Neuronal stem cell (in vitro differentiated cells): ENCODE results near the gene DNAJC7.
A peak's percentile ranks its signal among the peaks of the same experiment; 100 is the strongest.

ENCODE experiments used
- DNase-seq: peaks from one replicate; pipeline ENCODE4 v3.0.0-alpha.2; 2013; ENCODE audit warnings: low spot score
- H2AFZ ChIP-seq: one replicate; pipeline ENCODE4 v1.6.1; 2013; ENCODE audit warnings: mild to moderate bottlenecking, low read length, inconsistent platforms
- H2AK5ac ChIP-seq: 2 replicates; pipeline ENCODE4 v1.6.1; 2013; ENCODE audit warnings: low read depth, mild to moderate bottlenecking, inconsistent platforms, low read length, moderate library complexity, mixed read lengths
- H2BK120ac ChIP-seq: 2 replicates; pipeline ENCODE4 v1.6.1; 2013; ENCODE audit warnings: low read depth, mild to moderate bottlenecking, inconsistent platforms, low read length, moderate library complexity, mixed read lengths
- H2BK12ac ChIP-seq: one replicate; pipeline ENCODE4 v1.6.1; 2013; ENCODE audit warnings: low read length, inconsistent platforms
- H2BK15ac ChIP-seq: 2 replicates; pipeline ENCODE4 v1.6.1; 2013; ENCODE audit warnings: mild to moderate bottlenecking, low read length, inconsistent platforms, mixed read lengths
- H2BK5ac ChIP-seq: one replicate; pipeline ENCODE4 v1.6.1; 2013; ENCODE audit warnings: inconsistent platforms, mild to moderate bottlenecking, low read length, moderate library complexity
- H3K14ac ChIP-seq: one replicate; pipeline ENCODE4 v1.6.1; 2013; ENCODE audit warnings: low read length, inconsistent platforms
- H3K18ac ChIP-seq: 2 replicates; pipeline ENCODE4 v1.6.1; 2013; ENCODE audit warnings: low read length, inconsistent platforms
- H3K23ac ChIP-seq: 2 replicates; pipeline ENCODE4 v1.6.1; 2013; ENCODE audit warnings: low read depth, mild to moderate bottlenecking, mixed read lengths, low read length, inconsistent platforms; ENCODE audit not compliant: poor library complexity
- H3K27ac ChIP-seq: replicated peaks from 3 replicates; pipeline ENCODE4 v1.5.1; 2013; ENCODE audit warnings: low read length, inconsistent platforms
- H3K27me3 ChIP-seq, 3 experiments: 2 replicates each; pipeline ENCODE4 v1.6.1; 2013; ENCODE audit warnings: low read length in 3 of 3, mild to moderate bottlenecking in 2 of 3, inconsistent platforms in 1 of 3, low read depth in 1 of 3, mixed read lengths in 1 of 3, moderate library complexity in 1 of 3; ENCODE audit not compliant: control insufficient read depth in 3 of 3, insufficient read depth in 3 of 3
- H3K36me3 ChIP-seq, 2 donors: replicated peaks in 1 of 2; 2 replicates each; pipeline ENCODE4 v1.6.1; 2013; ENCODE audit warnings: low read length in 2 of 2; ENCODE audit not compliant: control insufficient read depth in 2 of 2, insufficient read depth in 2 of 2
- H3K4ac ChIP-seq: 2 replicates; pipeline ENCODE4 v1.6.1; 2013; ENCODE audit warnings: inconsistent platforms, mild to moderate bottlenecking, low read length, moderate library complexity
- H3K4me1 ChIP-seq, 2 donors: 1 replicate in 1 of 2; 2 replicates in 1 of 2; pipeline ENCODE4 v1.6.1; 2013; ENCODE audit warnings: low read length in 2 of 2, low read depth in 1 of 2; ENCODE audit not compliant: control insufficient read depth in 2 of 2, insufficient read depth in 1 of 2
- H3K4me2 ChIP-seq: one replicate; pipeline ENCODE4 v1.6.1; 2013; ENCODE audit warnings: mild to moderate bottlenecking, low read length, inconsistent platforms; ENCODE audit not compliant: insufficient read depth, poor library complexity, severe bottlenecking
- H3K4me3 ChIP-seq, 2 donors: 2 replicates each; pipeline ENCODE4 v1.5.1; 2013; ENCODE audit warnings: low read length in 2 of 2, mild to moderate bottlenecking in 2 of 2, inconsistent platforms in 1 of 2, moderate library complexity in 1 of 2
- H3K79me1 ChIP-seq: one replicate; pipeline ENCODE4 v1.6.1; 2013; ENCODE audit warnings: low read depth, mild to moderate bottlenecking, inconsistent platforms, low read length, moderate library complexity
- H3K9ac ChIP-seq: one replicate; pipeline ENCODE4 v1.6.1; 2013; ENCODE audit warnings: mild to moderate bottlenecking, low read depth, low read length, inconsistent platforms; ENCODE audit not compliant: poor library complexity
- H3K9me3 ChIP-seq, 2 donors: replicated peaks in 1 of 2; 2 replicates each; pipeline versions ENCODE3 to v1.6.1; 2013; ENCODE audit warnings: low read length in 2 of 2, mild to moderate bottlenecking in 2 of 2, inconsistent platforms in 1 of 2, low read depth in 1 of 2, mixed read lengths in 1 of 2, moderate library complexity in 1 of 2; ENCODE audit not compliant: control insufficient read depth in 2 of 2, insufficient read depth in 1 of 2
- H4K8ac ChIP-seq: one replicate; pipeline ENCODE4 v1.6.1; 2013; ENCODE audit warnings: low read depth, mild to moderate bottlenecking, inconsistent platforms, low read length, moderate library complexity
- H4K91ac ChIP-seq: one replicate; pipeline ENCODE4 v1.6.1; 2013; ENCODE audit warnings: low read length, low read depth, mild to moderate bottlenecking, inconsistent platforms; ENCODE audit not compliant: poor library complexity
- WGBS, 2 donors: extraction: QIAGEN DNeasy Blood & Tissue Kit; methylation state at CpG; one replicate each; pipeline ENCODE4 v1.1.7; 2013; ENCODE audit warnings: missing lambda C conversion rate in 2 of 2, mixed read lengths in 1 of 2; ENCODE audit not compliant: insufficient read length in 2 of 2, insufficient replicate concordance in 1 of 2; ENCODE audit errors: extremely low coverage in 2 of 2; 5-methylcytosine and 5-hydroxymethylcytosine counted together

DNAJC7 gene

DNA sequence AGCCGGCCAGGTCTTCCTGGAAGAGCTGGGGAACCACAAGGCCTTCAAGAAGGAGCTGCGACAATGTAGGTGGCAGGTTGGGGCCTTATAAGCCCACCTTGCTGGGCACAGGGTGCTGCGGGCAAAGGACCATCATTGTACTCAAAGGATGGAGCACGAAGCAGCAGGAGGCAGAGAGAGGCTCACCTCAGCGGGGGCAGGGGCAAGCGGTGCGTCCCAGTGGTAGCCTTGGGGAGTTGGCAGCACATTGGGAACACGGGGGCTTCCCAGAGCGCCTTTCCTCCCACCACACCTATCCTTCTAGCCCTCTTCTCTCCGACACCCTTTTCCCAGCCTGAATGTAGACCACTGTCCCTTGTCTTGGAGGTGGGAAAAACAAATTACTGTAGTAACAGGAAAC, 48.6 kb downstream of the DNAJC7 start:
- Histone ChIP-seq H4K8ac (no peak overlapping the region), H2AK5ac (peak overlapping the region; percentile 5), H3K4ac (no peak overlapping the region), H3K79me1 (peaks cover 7% of the 10 kb centered on the region), H3K36me3 (peaks cover 35 to 61% of the 10 kb centered on the region in 2 donors), H3K4me3 (no peak overlapping the region), H2BK15ac (no peak overlapping the region), H2AFZ (no peak overlapping the region), H3K27ac (no peak overlapping the region), H3K4me1 (peaks cover 7 to 12% of the 10 kb centered on the region in 2 donors), H2BK12ac (no peak overlapping the region), H2BK5ac (no peak overlapping the region), H3K18ac (no peak overlapping the region), H2BK120ac (no peak overlapping the region), H3K9me3 (peaks cover 4 to 12% of the 10 kb centered on the region in 2 donors), H3K27me3 (no peaks in the 10 kb centered on the region), H3K23ac (peak overlapping the region; percentile 90), H3K14ac (no peak overlapping the region), H3K4me2 (no peak overlapping the region), H4K91ac (no peak overlapping the region), H3K9ac (no peak overlapping the region)
- WGBS, 2 donors, result no CpG with 5 or more reads among the region's 10 CpGs
- DNase-seq, result no peak

- Histone ChIP-seq H3K23ac (peak overlapping the region; percentile 90), H3K9ac (peak overlapping the region; percentile 91), H2BK120ac (no peak overlapping the region), H3K18ac (peak overlapping the region; percentile 98), H3K4me1 (peaks cover 7 to 12% of the 10 kb centered on the region in 2 donors), H4K8ac (no peak overlapping the region), H3K79me1 (peaks cover 7% of the 10 kb centered on the region), H3K27ac (peak overlapping the region; percentile 60), H3K9me3 (peaks cover 4 to 12% of the 10 kb centered on the region in 2 donors), H3K27me3 (no peaks in the 10 kb centered on the region), H2BK15ac (no peak overlapping the region), H2AFZ (no peak overlapping the region), H2BK5ac (peak overlapping the region; percentile 71), H2AK5ac (peak overlapping the region; percentile 5), H3K36me3 (peaks cover 29 to 54% of the 10 kb centered on the region in 2 donors), H4K91ac (peak overlapping the region; percentile 56), H3K4me2 (peak overlapping the region; percentile 70), H3K4me3 (peak overlapping the region; percentile 3 to 85), H2BK12ac (peak overlapping the region; percentile 24), H3K4ac (peak overlapping the region; percentile 4), H3K14ac (no peak overlapping the region)
- WGBS, 2 donors, result no CpG with 5 or more reads among the region's 37 CpGs
- no peak for DNase-seq
Measured at GRCh38 chr17:41967921-41968578, 49.2 kb downstream of the DNAJC7 start.

- Histone ChIP-seq H3K23ac (peak overlapping the region; percentile 92), H2BK120ac (peak overlapping the region; percentile 85), H2BK5ac (peak overlapping the region; percentile 71), H2AK5ac (peak overlapping the region; percentile 97), H3K79me1 (peaks cover 3% of the 10 kb centered on the region), H2AFZ (peak overlapping the region; percentile 90), H3K4me1 (peaks cover 7 to 12% of the 10 kb centered on the region in 2 donors), H4K91ac (no peak overlapping the region), H2BK15ac (no peak overlapping the region), H3K27ac (peak overlapping the region; percentile 60), H3K4me2 (peak overlapping the region; percentile 70), H3K18ac (peak overlapping the region; percentile 98), H2BK12ac (peak overlapping the region; percentile 24), H3K14ac (no peak overlapping the region), H3K36me3 (peaks cover 23 to 47% of the 10 kb centered on the region in 2 donors), H3K9ac (peak overlapping the region; percentile 91), H3K4ac (peak overlapping the region; percentile 4), H3K9me3 (peaks cover 4 to 12% of the 10 kb centered on the region in 2 donors), H3K4me3 (peak overlapping the region; percentile 85), H3K27me3 (no peaks in the 10 kb centered on the region), H4K8ac (no peak overlapping the region)
- no CpG with 5 or more reads among the region's 39 CpGs for WGBS, 2 donors
- DNase-seq, result no peak
Measured at GRCh38 chr17:41967141-41967920, 49.9 kb downstream of the DNAJC7 start.
